Colonic mucosa (tissue), 4 donors: ENCODE results near the gene LCN15. TPM values are rescaled to one million over a fixed set of nuclear protein-coding genes. Genes with fewer than 3 reads are reported as not detected.
"Not testable (repeated sequence)": the region's sequence is repeated elsewhere in the genome, so short reads cannot be mapped to it uniquely, and the experiment has no call there.

ENCODE experiments used
- DNase-seq: peaks from one replicate; pipeline ENCODE4 v3.0.0-alpha.2; 2020
- H3K27ac ChIP-seq: fragments of 200-600 bp; one replicate; pipeline ENCODE4 v1.8.0; 2021
- H3K27me3 ChIP-seq: fragments of 200-600 bp; one replicate; pipeline ENCODE4 v1.8.0; 2021
- H3K36me3 ChIP-seq: fragments of 200-600 bp; one replicate; pipeline ENCODE4 v1.8.0; 2021
- H3K4me1 ChIP-seq: fragments of 200-600 bp; one replicate; pipeline ENCODE4 v1.8.0; 2021; ENCODE audit warnings: mild to moderate bottlenecking
- H3K4me3 ChIP-seq: fragments of 200-600 bp; one replicate; pipeline ENCODE4 v1.8.0; 2021
- H3K9ac ChIP-seq, 2 donors: one replicate each; pipeline ENCODE4 v1.7.0; 2013; ENCODE audit warnings: control low read depth in 2 of 2, low read depth in 2 of 2, low read length in 2 of 2
- H3K9me3 ChIP-seq: fragments of 200-600 bp; one replicate; pipeline ENCODE4 v1.8.0; 2021
- CTCF ChIP-seq: fragments of 200-600 bp; IDR thresholded peaks from one replicate; pipeline ENCODE4 v1.8.0; 2022; ENCODE audit warnings: antibody characterized with exemption, mild to moderate bottlenecking
- intact Hi-C: fragments of 100-400 bp; cut with DNase I; formaldehyde crosslinking; loops from one replicate; pipeline ENCODE4 v1.14.1; 2022
- total RNA-seq, 2 donors: library from RNA; stranded (reverse); fragmentation: NEBNext Ultra II Directional in 1 of 2; extraction: Animal tissue kit (Norgen Biotek cat#: 25700) in 1 of 2; gene quantifications; one replicate each; pipeline ENCODE4 v1.2.1, GENCODE V29; 2021
- donor health status: healthy.
- donor health status: DM: no; HTN: no; CAD: no.
- donor health status: DM: no; HTN: no; CAD: no.

LCN15 gene
- total RNA-seq, 2 donors from 2014 or later: 3.4 TPM; not detected in 1

- Histone ChIP-seq H3K4me1 (no peaks in the 10 kb centered on the region), H3K9ac (peak overlapping the region in 1 of 2 donors; percentile 50), H3K27me3 (no peaks in the 10 kb centered on the region), H3K9me3 (no peaks in the 10 kb centered on the region), H3K36me3 (no peaks in the 10 kb centered on the region), H3K4me3 (no peak overlapping the region), H3K27ac (no peak overlapping the region)
- no peak for DNase-seq
- TF ChIP-seq CTCF: no peak
- intact Hi-C loops: no loop called here
Observed at GRCh38 chr9:136756836-136757235, 7.5 kb downstream of the LCN15 start.

- intact Hi-C loops: no loop called here
- Histone ChIP-seq H3K9me3 (no peaks in the 10 kb centered on the region), H3K4me3 (no peak overlapping the region), H3K36me3 (no peaks in the 10 kb centered on the region), H3K27me3 (no peaks in the 10 kb centered on the region), H3K4me1 (no peaks in the 10 kb centered on the region), H3K27ac (no peak overlapping the region), H3K9ac (no peak overlapping the region)
- DNase-seq: no peak
- no peak for TF ChIP-seq CTCF
Observed at GRCh38 chr9:136756134-136756438, 8.2 kb downstream of the LCN15 start.

- H3K4me3 ChIP-seq, H3K27ac ChIP-seq, H3K27me3 ChIP-seq, H3K36me3 ChIP-seq, DNase-seq, H3K9ac ChIP-seq, H3K9me3 ChIP-seq, intact Hi-C loops, H3K4me1 ChIP-seq: not testable (repeated sequence)
Observed at GRCh38 chr9:136755302-136756133, 8.8 kb downstream of the LCN15 start.

- Histone ChIP-seq H3K36me3 (no peaks in the 10 kb centered on the region), H3K27ac (no peak overlapping the region), H3K27me3 (no peaks in the 10 kb centered on the region), H3K4me3 (no peak overlapping the region), H3K9ac (no peak overlapping the region), H3K9me3 (no peaks in the 10 kb centered on the region), H3K4me1 (no peaks in the 10 kb centered on the region)
- no peak for DNase-seq
- TF ChIP-seq CTCF: no peak
- intact Hi-C loops: no loop called here
Observed at GRCh38 chr9:136754626-136755301, 9.6 kb downstream of the LCN15 start.

- DNase-seq: no peak
Observed at GRCh38 chr9:136754059-136754572, 10.2 kb downstream of the LCN15 start.

More at GRCh38 chr9:136754059-136754572, 10.2 kb downstream of the LCN15 start:
- H3K4me3 ChIP-seq: no peak overlapping the region
- no peaks in the 10 kb centered on the region for H3K9me3 ChIP-seq
- no peak for TF ChIP-seq CTCF
- H3K36me3 ChIP-seq: no peaks in the 10 kb centered on the region
- H3K9ac ChIP-seq: no peak overlapping the region
- no peaks in the 10 kb centered on the region for H3K27me3 ChIP-seq
- no peak overlapping the region for H3K27ac ChIP-seq
- intact Hi-C loops: no loop called here
- no peaks in the 10 kb centered on the region for H3K4me1 ChIP-seq
